Activated naive CD4-positive, alpha-beta T cell treated with anti-CD3 and anti-CD28 coated beads for 36 hours (primary cell): Measurements from ENCODE around the gene CNPY1. TPM values are rescaled to one million over a fixed set of nuclear protein-coding genes. Genes with fewer than 3 reads are reported as not detected.

Source experiments
- CTCF ChIA-PET: fragments of 350-600 bp; sonication (Branson Sonifier 250); formaldehyde crosslinking; loops from one replicate; lab custom pipeline; 2021; ENCODE audit warnings: antibody characterized with exemption; lab: Charles Lee
- DNase-seq: peaks from one replicate; pipeline ENCODE4 v3.0.0-alpha.2; 2020
- H3K27ac Mint-ChIP-seq: one replicate; pipeline ENCODE4 v1.8.0; 2021; ENCODE audit warnings: mild to moderate bottlenecking, mixed read lengths
- H3K27me3 Mint-ChIP-seq: one replicate; pipeline ENCODE4 v1.8.0; 2021; ENCODE audit warnings: low read depth, mixed read lengths
- H3K36me3 Mint-ChIP-seq: one replicate; pipeline ENCODE4 v1.8.0; 2021; ENCODE audit warnings: low read depth, mixed read lengths
- H3K4me1 Mint-ChIP-seq: one replicate; pipeline ENCODE4 v1.8.0; 2021; ENCODE audit warnings: low read depth, mixed read lengths
- H3K4me3 Mint-ChIP-seq: one replicate; pipeline ENCODE4 v1.8.0; 2021; ENCODE audit warnings: mild to moderate bottlenecking, moderate library complexity, mixed read lengths
- H3K9me3 Mint-ChIP-seq: one replicate; pipeline ENCODE4 v1.8.0; 2021; ENCODE audit warnings: mixed read lengths
- intact Hi-C: fragments of 100-400 bp; cut with micrococcal nuclease; formaldehyde crosslinking; loops from one replicate; pipeline ENCODE4 v1.15.1; 2023
- total RNA-seq, 2 experiments: library from RNA; stranded (reverse); gene quantifications; one replicate each; pipeline ENCODE4 v1.2.3, GENCODE V29; 2021

The CNPY1 gene
- total RNA-seq, 2 experiments from 2014 or later, result not detected

DNA sequence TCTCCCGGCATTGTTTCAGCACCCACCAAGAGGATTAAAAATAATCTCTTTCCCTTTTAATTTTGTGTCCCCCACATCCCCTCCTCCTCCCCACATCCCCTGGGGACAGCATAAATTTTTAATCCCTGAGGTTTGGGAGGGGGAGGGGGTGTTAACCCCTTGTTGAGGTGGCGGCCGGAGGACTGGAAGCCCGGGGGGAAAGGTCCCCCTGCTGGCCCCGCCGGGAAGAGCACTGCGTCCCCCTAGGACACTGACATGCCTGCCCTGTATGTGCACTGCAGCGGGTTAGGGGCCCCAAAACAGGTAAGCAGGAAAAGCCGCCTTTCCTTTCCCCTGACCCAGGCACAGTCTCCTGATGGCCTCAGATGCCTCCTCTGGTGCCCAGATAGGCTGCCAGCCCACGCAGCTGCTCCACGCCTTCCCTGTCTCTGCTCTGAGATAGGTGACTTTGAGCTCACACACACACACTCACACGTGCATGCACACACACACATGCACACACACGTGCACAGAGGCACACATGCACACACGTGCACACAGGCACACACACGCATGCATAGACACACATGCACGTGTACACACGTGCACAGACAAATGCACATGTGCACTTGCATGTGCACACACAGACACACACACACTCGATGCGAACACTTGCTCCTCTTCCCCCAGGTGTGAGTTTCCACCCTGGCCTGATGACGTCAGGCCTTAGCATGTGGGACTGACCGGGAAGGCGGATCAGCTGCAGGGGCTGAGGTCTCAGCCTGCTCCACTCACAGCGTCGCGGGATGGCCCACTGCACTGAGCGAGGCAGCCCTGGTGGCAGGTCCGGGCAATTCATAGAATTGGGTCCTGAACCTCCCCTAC is 12.3 kb downstream of the CNPY1 start:
- H3K27ac Mint-ChIP-seq, result no peak overlapping the region
- H3K9me3 Mint-ChIP-seq, result no peaks in the 10 kb centered on the region
- peak overlapping the region; percentile 6 for H3K4me3 Mint-ChIP-seq
- H3K4me1 Mint-ChIP-seq, result peaks cover 17% of the 10 kb centered on the region
- H3K36me3 Mint-ChIP-seq, result no peaks in the 10 kb centered on the region
- peak; percentile 49 for DNase-seq
- H3K27me3 Mint-ChIP-seq, result peaks cover 69% of the 10 kb centered on the region
- CTCF ChIA-PET, result interaction anchor here (0.7 to 3.9 kb wide), 6 partner anchors 73 to 240 kb away, joined by 3 to 17 read pairs (median 3); no protein-coding TSS in a partner anchor
- intact Hi-C loops, result loop anchor here (1.0 to 5.0 kb wide), 3 partner anchors 153 to 622 kb away; no protein-coding TSS in a partner anchor

DNA sequence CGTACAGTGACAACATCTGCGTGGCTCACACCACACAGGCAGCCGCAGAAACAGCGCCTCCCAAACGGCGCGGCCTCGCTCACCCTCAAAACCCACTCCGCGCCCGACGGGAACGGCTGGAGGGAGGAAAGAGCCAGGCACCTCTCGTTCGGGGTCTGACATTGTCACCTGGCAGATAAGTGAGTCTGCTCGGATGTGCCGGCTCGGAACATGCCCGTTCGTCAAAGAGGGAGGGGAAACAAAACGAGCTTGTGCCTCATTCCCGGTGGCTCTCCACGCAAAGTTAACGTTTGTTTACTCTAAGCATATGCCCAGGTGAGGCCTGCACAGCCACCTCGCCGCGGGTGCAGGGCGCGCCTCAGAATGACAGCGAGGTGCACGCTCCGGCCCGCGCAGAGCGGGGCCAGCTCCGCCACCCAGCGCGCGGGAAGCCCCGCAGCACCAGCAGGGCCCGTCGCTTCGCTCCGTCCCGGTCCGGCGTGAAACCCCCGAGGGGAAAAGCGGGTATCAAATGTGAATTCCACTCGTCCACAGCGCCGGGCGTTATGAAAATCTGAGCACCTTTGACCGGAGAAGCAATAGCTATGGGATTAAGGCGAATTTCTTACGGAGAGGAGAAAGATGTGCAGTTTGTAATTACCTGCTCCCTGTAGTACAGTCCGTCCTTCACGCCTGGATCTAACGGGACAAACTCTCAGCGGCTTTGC is 13.1 kb downstream of the CNPY1 start:
- Mint-ChIP-seq H3K4me1 (peaks cover 17% of the 10 kb centered on the region), H3K9me3 (no peaks in the 10 kb centered on the region), H3K27ac (no peak overlapping the region), H3K36me3 (no peaks in the 10 kb centered on the region), H3K4me3 (peak overlapping the region; percentile 36), H3K27me3 (peaks cover 70% of the 10 kb centered on the region)
- CTCF ChIA-PET, result interaction anchor here (0.7 to 3.9 kb wide), 7 partner anchors 72 to 240 kb away, joined by 3 to 17 read pairs (median 3); no protein-coding TSS in a partner anchor
- intact Hi-C loops, result loop anchor here (1.0 to 5.0 kb wide), 3 partner anchors 152 to 621 kb away; no protein-coding TSS in a partner anchor
- DNase-seq, result peak; percentile 6

DNA sequence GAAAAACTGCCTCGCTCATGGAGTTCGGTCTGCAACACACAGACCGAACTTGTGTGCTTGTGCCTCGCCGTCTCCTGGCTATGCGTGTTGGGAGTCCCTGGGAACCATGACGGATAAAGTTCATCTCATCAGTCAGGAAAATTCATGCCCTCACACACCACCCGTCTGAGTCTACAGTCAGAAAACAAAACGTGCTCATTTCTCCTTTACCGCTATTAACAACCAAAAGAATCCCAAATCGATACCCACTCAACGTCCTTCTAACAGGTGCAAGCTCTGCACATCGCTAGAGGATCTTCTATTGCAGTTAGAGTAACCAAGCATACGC is 13.6 kb downstream of the CNPY1 start:
- CTCF ChIA-PET, result interaction anchor here (0.8 to 3.9 kb wide), 5 partner anchors 72 to 196 kb away, joined by 3 to 17 read pairs (median 5); no protein-coding TSS in a partner anchor
- Mint-ChIP-seq H3K4me3 (peak overlapping the region; percentile 36), H3K27me3 (peaks cover 69% of the 10 kb centered on the region), H3K27ac (no peak overlapping the region), H3K36me3 (no peaks in the 10 kb centered on the region), H3K4me1 (peaks cover 17% of the 10 kb centered on the region), H3K9me3 (no peaks in the 10 kb centered on the region)
- no peak for DNase-seq
- intact Hi-C loops, result loop anchor here (1.0 to 5.0 kb wide), 3 partner anchors 152 to 620 kb away; no protein-coding TSS in a partner anchor

DNA sequence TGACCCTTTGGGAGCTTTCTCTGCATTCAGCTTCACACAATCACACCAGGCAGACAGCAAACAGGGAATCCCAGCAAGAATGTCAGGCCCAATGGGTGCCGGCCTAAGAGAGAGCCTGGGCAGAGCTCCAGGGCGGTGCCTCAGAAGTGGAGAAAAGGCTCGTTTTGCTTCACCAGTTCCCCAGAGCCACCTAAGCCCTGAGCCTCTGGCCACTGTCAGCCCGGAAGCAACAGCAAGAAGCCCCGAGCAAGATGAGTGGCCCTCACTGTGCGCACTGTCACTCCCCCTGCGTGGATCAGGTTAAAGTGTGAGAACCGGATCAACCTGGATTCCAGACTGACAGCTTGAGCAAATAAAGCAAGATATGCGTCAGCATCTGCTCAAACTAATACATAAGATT is 14.7 kb downstream of the CNPY1 start:
- Mint-ChIP-seq H3K27ac (no peak overlapping the region), H3K4me1 (peaks cover 17% of the 10 kb centered on the region), H3K9me3 (no peaks in the 10 kb centered on the region), H3K27me3 (peaks cover 66% of the 10 kb centered on the region), H3K4me3 (no peak overlapping the region), H3K36me3 (no peaks in the 10 kb centered on the region)
- CTCF ChIA-PET, result interaction anchor here (0.5 to 3.9 kb wide), 5 partner anchors 96 to 204 kb away, joined by 3 to 17 read pairs (median 4); no protein-coding TSS in a partner anchor
- no peak for DNase-seq
- intact Hi-C loops, result loop anchor here (2.0 to 5.0 kb wide), 2 partner anchors 151 to 619 kb away; no protein-coding TSS in a partner anchor

DNA sequence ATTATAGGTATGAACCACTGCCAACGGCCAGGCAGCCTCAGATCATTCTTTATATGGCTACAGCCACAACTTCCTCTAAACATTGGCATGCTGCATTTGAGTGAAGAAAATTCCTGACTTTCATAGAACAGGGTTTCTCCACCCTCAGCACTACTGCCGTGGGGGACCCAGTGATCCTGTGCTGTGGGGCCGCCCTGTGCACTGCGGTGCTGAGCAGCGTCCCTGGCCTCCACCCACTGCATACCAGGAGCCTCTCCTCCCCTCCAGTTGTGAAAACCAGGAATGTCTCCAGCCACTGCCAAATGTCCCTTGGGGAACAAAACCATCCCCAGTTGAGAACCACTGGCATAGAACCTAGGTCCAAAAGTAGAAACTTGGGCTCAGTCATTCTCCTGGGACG is 15.8 kb downstream of the CNPY1 start:
- Mint-ChIP-seq H3K27ac (no peak overlapping the region), H3K4me1 (peaks cover 17% of the 10 kb centered on the region), H3K27me3 (peaks cover 61% of the 10 kb centered on the region), H3K9me3 (no peaks in the 10 kb centered on the region), H3K4me3 (no peak overlapping the region), H3K36me3 (no peaks in the 10 kb centered on the region)
- CTCF ChIA-PET, result no interaction called here
- no peak for DNase-seq
- intact Hi-C loops, result loop anchor here (5.0 kb wide), 1 partner anchor 618 kb away; no protein-coding TSS in a partner anchor

DNA sequence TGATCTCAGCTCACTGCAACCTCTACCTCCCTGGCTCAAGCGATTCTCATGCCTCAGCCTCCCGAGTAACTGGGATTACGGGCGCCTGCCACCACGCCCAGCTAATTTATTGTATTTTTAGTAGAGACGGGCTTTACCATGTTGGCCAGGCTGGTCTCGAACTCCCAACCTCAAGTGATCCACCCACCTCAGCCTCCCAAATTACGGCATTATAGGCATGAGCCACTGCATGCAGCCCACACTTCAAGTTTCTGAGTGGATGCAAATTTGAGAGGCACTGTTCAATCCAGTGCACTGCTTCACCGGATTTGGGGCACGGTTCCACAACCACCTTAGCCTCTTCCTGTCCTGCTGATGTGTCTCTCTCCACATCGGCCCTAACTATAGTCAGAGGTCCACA is 16.5 kb downstream of the CNPY1 start:
- Mint-ChIP-seq H3K9me3 (no peaks in the 10 kb centered on the region), H3K4me1 (peaks cover 17% of the 10 kb centered on the region), H3K4me3 (no peak overlapping the region), H3K27me3 (peaks cover 58% of the 10 kb centered on the region), H3K36me3 (no peaks in the 10 kb centered on the region), H3K27ac (no peak overlapping the region)
- intact Hi-C loops, result loop anchor here (5.0 kb wide), 1 partner anchor 618 kb away; no protein-coding TSS in a partner anchor
- CTCF ChIA-PET, result interaction anchor here (0.6 kb wide), 1 partner anchor 84 kb away, joined by 6 read pairs; no protein-coding TSS in a partner anchor
- DNase-seq, result no peak

DNA sequence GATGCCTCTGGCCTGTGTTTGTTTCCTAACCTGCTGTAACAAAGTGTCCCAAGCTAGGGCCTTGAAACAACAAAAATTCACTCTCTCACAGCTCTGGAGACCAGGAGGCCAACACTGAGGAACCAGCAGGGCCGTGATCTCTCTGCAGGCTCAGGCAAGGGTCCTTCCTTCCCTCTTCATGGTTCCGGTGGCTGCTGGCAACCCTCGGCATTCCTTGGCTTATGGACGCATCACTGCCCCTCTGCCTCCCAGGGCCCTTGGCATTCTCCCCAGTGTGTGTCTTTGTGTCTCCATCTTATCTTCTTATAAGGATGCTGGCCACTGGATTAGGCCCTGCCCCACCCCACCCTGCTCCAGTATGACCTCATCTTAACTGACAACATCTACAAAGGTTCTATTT is 17.0 kb downstream of the CNPY1 start:
- CTCF ChIA-PET, result interaction anchor here (0.6 kb wide), 1 partner anchor 84 kb away, joined by 6 read pairs; no protein-coding TSS in a partner anchor

DNA sequence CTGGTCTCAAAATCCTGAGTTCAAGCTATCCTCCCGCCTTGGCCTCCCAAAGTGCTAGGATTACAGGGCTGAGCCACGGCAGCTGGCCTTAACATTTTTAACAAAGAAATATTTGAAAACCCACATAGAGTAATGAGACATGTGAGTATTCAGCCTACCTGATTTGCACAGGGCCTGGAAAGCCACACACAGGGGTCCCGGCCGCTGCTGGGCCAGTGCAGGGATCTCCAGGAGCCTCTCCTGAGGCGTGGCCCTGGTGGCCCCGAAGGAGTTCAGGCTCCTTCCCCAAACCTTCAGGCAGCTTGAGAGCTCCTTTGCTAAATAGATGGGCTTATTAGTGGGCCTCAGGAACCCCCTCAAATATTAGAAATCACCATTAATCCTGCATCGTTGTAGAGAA is 18.7 kb downstream of the CNPY1 start:
- Mint-ChIP-seq H3K27me3 (peaks cover 38% of the 10 kb centered on the region), H3K27ac (no peak overlapping the region), H3K36me3 (no peaks in the 10 kb centered on the region), H3K4me1 (peaks cover 6% of the 10 kb centered on the region), H3K9me3 (no peaks in the 10 kb centered on the region), H3K4me3 (no peak overlapping the region)
- no peak for DNase-seq
- CTCF ChIA-PET, result interaction anchor here (0.6 kb wide), 1 partner anchor 518 kb away, joined by 3 read pairs; no protein-coding TSS in a partner anchor
- intact Hi-C loops, result no loop called here

More for the DNA sequence above, 17.0 kb downstream of the CNPY1 start:
- H3K9me3 Mint-ChIP-seq, result no peaks in the 10 kb centered on the region
- H3K27ac Mint-ChIP-seq, result no peak overlapping the region
- H3K36me3 Mint-ChIP-seq, result no peaks in the 10 kb centered on the region
- no peak for DNase-seq
- peaks cover 17% of the 10 kb centered on the region for H3K4me1 Mint-ChIP-seq
- intact Hi-C loops, result no loop called here
- no peak overlapping the region for H3K4me3 Mint-ChIP-seq
- H3K27me3 Mint-ChIP-seq, result peaks cover 53% of the 10 kb centered on the region

DNA sequence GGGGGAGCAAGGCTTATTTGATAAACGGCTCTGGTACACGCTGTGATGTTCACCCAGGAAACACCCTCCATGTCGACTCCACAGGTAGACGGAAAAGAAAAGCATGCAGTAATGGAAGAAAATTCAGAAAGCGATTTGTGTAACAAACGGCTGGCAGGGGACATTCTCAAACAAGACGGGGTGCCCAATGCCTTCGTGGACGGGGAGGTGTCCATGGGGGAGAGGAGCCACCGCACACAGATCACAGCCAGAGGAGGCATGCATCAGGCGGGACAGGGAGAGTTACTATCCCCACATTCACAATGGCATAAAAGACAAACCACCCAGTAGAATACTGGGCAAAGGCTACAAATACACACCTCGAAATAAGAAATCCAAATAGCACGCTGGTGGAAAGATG is 20.1 kb downstream of the CNPY1 start:
- H3K27ac Mint-ChIP-seq, result no peak overlapping the region
- intact Hi-C loops, result no loop called here
- no peak for DNase-seq
- H3K27me3 Mint-ChIP-seq, result peaks cover 27% of the 10 kb centered on the region
- no peaks in the 10 kb centered on the region for H3K9me3 Mint-ChIP-seq
- H3K4me3 Mint-ChIP-seq, result no peak overlapping the region
- H3K36me3 Mint-ChIP-seq, result no peaks in the 10 kb centered on the region
- no peaks in the 10 kb centered on the region for H3K4me1 Mint-ChIP-seq
- CTCF ChIA-PET, result interaction anchor here (0.8 kb wide), 1 partner anchor 612 kb away, joined by 3 read pairs; no protein-coding TSS in a partner anchor

DNA sequence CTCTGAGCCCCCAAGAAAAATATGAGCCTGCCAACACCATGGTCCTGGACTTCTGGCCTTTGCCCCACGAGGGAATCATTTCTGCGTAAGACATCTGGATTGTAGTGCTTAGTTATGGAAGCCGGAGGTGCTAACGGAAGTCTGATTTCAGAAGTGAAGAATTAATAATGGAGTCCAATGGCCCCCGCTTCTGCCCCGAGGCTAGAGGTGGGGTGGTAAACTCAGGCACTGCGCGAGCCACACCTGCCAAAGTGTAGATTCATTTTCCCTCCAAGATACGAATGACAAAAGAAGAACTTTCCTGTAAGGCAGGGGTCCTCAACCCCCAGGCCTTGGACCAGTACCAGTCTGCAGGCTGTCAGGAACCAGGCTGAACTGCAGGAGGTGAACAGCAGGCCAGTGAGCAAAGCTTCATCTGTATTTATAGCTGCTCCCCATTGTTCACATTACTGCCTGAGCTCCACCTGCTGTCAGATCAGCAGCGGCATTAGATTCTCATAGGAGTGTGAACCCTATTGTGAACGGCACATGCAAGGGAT is 22.3 kb downstream of the CNPY1 start:
- no peak overlapping the region for H3K4me3 Mint-ChIP-seq
- no peak overlapping the region for H3K27ac Mint-ChIP-seq
- H3K27me3 Mint-ChIP-seq, result peaks cover 16% of the 10 kb centered on the region
- DNase-seq, result no peak
- H3K4me1 Mint-ChIP-seq, result no peaks in the 10 kb centered on the region
- CTCF ChIA-PET, result interaction anchor here (0.8 kb wide), 3 partner anchors 12 to 144 kb away, joined by 3 to 4 read pairs (median 3); no protein-coding TSS in a partner anchor
- H3K9me3 Mint-ChIP-seq, result no peaks in the 10 kb centered on the region
- intact Hi-C loops, result no loop called here
- no peaks in the 10 kb centered on the region for H3K36me3 Mint-ChIP-seq

DNA sequence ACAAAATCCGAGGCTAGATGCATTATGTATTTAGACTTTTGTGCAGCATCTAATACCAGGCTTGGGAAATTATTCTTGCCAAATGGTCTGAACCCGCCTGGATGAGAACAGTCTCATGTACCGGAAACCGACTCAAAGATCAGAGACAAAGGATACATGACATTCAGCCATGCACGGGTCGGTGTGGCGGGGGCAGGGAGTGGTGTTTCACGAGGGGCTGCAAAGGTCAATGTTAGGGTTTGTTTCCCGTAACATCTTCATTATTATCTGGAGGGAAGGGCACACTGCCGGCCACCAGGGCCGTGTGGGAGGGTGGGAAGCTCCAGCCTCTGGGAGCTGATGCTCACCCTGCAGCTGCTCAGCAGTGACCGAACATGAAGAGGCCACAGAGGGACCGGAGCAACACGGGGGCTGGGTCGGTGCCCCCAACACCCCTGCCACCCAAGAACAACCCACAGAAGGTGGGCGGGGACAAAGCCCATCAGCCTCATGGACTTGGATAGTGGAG is 23.1 kb downstream of the CNPY1 start:
- no peaks in the 10 kb centered on the region for H3K36me3 Mint-ChIP-seq
- H3K27ac Mint-ChIP-seq, result no peak overlapping the region
- no peak for DNase-seq
- H3K9me3 Mint-ChIP-seq, result no peaks in the 10 kb centered on the region
- CTCF ChIA-PET, result interaction anchor here (0.8 kb wide), 1 partner anchor 78 kb away, joined by 4 read pairs; no protein-coding TSS in a partner anchor
- H3K27me3 Mint-ChIP-seq, result peaks cover 17% of the 10 kb centered on the region
- H3K4me3 Mint-ChIP-seq, result no peak overlapping the region
- intact Hi-C loops, result no loop called here
- H3K4me1 Mint-ChIP-seq, result no peaks in the 10 kb centered on the region
